Activated CD8-positive, alpha-beta memory T cell treated with anti-CD3 and anti-CD28 coated beads, Interleukin-2, amount 50 U/mL, for 24 hours (primary cell): ENCODE results near the gene PRPF40B.

Experiments used
- DNase-seq: peaks from one replicate; pipeline ENCODE4 v3.0.0-alpha.2; 2020; ENCODE audit errors: extremely low read depth

The PRPF40B gene

DNA sequence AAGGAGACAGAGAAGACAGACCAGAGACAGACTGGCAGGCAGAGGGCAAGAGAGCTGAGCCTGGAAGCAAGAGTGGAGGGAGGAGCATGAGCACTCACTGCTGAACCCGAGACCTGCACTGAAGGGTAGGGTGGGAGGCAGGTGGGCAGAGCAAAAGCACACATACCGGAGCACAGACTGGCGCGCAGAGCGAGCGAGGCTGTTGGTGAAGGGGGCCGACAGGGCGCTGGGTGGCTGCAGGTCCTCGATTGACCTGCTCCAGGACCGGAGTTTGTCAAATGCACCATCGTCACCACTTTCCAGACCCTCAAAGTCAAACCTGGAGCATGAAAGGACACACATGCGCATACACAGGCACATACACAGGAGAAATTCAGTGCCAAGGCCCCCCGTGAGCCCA lies 34.9 kb downstream of the PRPF40B start:
- no peak for DNase-seq

GRCh38 chr12:49659753-49660152 lies 36.4 kb downstream of the PRPF40B start:
- DNase-seq: no peak

GRCh38 chr12:49661191-49661590 lies 37.8 kb downstream of the PRPF40B start:
- DNase-seq: no peak

- DNase-seq: no peak
Observed at GRCh38 chr12:49661746-49662145, 38.4 kb downstream of the PRPF40B start.

- peak; percentile 46 for DNase-seq
Observed at GRCh38 chr12:49662998-49663843, 39.9 kb downstream of the PRPF40B start.

GRCh38 chr12:49664167-49664566 lies 40.8 kb downstream of the PRPF40B start:
- no peak for DNase-seq

DNA sequence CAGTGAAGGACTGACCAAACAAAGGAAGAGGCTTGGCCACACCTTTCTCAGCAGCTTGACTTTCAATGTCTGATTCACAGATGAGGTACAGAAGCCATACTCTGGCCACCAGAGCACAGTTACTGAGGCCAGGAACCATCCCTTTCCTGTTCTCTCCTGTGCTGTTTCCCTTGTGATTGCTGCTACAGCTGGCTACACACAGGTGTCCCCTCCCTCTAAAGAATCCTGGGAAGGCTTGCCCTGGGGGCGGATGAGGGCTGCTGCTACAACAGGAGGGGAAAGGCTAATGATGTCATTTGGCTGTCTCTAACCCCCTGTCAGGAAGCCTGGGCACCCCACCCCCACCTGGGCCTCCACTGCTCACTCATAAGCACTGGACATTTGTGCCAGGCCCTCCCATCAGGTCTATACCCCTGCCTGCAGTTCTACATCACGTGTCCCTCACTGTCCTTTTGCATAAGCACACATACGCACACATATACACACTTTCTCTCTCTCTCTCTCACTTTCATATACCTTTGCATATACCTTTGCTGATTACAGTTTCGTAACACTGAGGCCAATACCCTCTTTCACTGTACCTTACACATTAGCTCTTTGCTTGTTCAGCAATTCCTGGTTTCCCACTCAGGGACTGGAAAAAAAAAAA lies 41.4 kb downstream of the PRPF40B start:
- DNase-seq: no peak

- no peak for DNase-seq
Observed at GRCh38 chr12:49665384-49665783, 42.0 kb downstream of the PRPF40B start.

- no peak for DNase-seq
Observed at GRCh38 chr12:49666176-49666575, 42.8 kb downstream of the PRPF40B start.

- no peak for DNase-seq
Observed at GRCh38 chr12:49667325-49668090, 44.1 kb downstream of the PRPF40B start.

DNA sequence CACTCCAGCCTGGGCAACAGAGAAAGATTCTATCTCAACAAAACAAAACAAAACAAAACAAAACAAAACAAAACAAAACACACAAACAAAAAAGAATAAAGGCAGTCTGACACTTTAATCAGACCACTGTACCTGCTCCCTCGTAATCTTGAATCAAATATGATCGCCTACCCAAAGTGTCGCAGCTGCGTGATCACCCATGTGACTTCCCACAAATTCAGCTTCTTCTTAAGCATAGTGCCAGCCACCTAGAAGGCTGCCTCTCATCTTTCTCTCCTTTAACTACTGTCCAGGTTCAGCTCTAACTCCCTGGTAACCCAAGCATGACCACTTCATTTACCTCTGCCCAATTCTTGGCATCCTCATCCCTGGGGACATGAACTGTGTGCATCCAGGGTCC lies 46.4 kb downstream of the PRPF40B start:
- no peak for DNase-seq

DNA sequence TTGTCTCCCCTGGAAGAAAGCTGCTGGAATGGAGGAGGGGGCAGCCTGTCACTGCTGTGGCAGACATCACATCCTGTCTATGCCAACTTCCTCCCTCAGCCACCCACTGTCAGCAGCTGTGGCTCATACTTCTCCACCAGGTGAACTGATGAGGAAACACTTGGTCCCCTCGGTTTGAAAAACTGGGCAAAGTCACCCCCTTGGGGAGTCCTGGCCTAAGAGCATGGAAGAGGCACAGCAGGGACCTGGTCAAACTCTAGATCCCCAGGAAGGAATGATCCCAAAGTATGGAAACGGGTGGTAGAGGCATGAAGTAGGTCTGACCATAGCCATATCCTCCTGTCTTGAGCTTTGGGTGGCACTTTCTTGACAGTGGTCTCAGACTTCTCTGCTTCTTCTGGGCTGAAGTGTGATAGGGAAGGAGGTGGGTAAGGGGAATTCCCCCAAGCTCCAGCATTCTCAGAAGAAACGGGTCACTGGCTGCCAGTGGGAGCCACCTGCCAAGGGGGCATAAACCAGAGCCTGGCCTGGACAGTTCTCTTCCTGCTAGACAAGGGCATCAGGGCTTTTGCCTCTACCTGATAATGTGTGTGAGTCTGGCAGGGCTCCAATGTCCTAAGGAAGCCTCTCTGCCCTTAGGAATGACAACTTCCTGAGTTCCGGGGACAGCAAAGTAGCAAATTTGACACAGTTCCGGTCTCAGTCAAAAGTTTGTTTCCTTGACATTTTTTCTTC lies 47.8 kb downstream of the PRPF40B start:
- DNase-seq: no peak

DNA sequence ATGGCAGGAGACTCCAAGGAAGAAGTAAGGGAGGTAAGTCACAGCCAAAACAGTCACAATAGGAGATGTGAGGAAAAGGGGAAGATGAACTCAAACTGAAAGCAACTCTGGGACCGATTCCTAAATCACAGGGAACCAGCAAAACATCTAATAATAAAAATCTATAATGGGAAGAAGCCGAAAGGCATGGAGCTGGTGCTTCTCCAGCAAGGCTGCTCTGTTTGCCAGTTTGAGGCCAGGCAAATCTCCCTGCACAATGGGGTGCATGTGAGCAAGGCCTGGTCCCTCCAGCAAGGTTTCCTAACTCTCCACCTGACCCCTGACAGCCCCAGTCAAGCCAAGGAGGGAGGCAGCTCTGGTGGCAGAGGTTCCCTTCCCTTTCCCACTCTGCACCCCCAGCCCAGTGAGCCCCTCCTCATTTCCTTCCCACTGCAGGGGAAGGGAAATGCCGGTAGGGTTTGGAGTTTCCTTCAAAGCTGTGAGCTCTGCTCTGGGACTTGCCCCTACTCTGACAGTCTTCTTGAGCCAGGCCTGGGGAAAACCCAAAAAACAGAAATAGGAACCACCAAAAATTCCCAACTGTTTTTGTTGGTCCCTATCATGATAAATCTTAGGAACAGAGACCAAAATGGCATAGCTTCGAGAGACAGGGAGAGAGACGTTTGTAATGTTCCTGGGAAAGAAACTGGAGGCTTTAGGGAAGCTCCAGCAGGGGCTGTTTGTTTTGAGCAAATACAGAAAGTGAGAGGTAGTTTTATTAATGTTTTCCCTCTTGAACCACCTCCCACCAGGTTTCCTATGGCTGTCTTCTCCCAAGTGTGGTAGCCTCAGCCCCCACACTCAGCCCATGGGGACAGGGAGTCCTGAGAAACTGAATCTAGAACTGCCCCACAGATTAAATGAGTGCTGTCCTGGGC lies 49.2 kb downstream of the PRPF40B start:
- no peak for DNase-seq

- no peak for DNase-seq
Observed at GRCh38 chr12:49673446-49674317, 50.3 kb downstream of the PRPF40B start.

DNA sequence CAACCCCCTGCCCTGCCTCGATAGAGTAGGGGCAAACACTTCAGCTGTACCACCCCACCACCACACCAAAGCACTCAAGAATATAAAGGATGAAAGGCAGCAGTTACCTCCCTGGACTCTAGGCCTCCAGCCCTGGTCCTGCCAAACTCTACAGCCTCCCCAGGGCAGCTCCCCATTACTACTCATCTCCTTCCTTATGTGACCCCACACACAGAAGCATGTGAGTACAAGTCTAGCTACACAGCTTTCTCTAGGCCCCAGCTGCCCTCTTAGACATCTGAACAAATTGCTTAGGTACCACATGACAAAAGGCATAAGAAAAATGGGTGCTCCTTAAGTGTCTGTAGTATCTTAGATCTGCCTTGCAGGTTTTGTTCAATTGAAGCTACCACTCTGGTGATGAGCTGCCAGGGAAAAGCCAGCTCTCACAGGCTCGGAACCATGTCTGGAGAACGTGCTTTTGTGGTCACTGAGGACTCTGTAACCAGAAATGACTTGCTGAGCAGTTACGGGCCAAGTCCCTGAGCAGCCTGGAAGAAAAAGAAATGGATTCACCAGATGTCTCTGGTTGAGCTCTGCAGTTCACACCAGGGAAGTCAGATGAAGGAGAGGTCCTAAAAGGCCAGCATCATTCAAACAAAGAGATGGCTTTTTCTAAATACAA lies 51.1 kb downstream of the PRPF40B start:
- DNase-seq: no peak

GRCh38 chr12:49675137-49675536 lies 51.8 kb downstream of the PRPF40B start:
- no peak for DNase-seq

- DNase-seq: no peak
Observed at GRCh38 chr12:49678711-49679110, 55.4 kb downstream of the PRPF40B start.

- DNase-seq: no peak
Observed at GRCh38 chr12:49680075-49680474, 56.7 kb downstream of the PRPF40B start.

DNA sequence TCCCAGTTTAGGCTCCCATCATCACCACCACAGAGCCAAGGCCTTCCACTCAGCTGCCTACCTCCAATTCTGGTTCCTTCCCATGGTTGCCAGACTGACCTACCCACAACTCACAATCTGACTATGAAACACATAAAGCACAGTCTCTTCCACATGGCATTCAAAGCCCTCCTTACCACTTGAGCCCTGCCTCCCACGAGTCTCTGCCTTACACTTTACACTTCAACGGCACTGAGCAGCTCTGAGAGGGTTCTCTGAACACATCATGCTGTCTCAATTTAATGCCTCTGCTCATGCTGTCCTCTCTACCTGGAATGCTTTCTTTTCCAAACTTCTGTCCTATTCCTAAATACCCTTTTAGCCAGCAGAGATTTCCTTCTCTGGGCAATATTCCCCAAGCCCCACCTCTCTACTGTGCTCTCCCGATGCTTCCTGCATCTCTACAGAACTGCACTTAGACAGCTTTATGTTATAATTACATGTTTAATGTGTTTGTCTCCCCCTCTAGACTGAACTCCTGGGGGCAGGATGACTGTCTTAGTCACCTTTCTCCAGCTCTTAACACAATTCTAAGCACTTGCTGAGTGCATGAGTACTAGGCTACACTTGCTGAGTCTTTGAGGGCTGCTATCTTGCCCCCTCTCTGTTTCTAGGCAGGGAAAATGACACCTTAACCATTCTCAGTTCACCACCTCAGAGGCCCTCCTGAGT lies 60.4 kb downstream of the PRPF40B start:
- DNase-seq: no peak
